ENCODE data around the gene RUNX2. TPM values are rescaled to one million over a fixed set of nuclear protein-coding genes. Genes with fewer than 3 reads are reported as not detected.

RUNX2 gene
- total RNA-seq, 1 donor from 2014 or later = 26.1 TPM

DNA sequence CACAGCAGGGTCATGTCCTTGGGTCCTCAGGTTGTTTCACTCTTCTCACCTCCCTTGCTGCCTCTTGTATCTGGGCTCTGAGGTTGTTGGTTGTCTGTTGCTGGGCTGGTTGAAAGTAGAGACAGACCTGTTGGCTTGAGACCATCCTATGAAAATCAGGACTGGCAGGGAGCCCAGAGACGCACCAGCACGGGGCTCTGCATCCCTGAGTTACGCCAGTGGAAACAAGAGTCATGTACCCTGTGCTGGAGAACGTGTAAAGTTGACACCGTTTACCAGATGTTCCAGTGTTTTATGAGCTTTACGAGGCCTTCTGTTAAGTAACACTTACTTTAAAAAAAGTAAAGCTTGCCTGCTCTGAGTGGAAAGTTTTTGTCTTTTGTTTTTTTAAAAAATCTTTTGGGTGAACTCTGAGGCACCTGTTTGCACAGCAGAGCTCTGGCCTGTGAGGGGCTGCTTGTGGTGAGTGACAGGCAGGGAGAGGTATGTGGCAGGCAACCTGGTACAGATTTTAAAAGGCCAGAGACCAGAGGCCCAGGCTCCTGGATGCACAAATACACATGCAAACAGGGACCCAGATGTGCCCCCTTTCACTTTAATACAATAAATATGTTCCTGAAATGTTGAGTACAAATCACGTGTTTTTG, 309.6 kb downstream of the RUNX2 start:
- Histone ChIP-seq H3K27me3 (ENCODE audit: insufficient read depth, low read length) (no peaks in the 10 kb centered on the region), H2AFZ (ENCODE audit: low read depth, low read length) (no peak overlapping the region), H3K27ac (ENCODE audit: low read depth, low read length) (no peak overlapping the region), H3K4me3 (ENCODE audit: insufficient read depth, low read depth, low read length) (no peak overlapping the region), H3K4me1 (ENCODE audit: insufficient read depth, low read length) (peaks cover 5% of the 10 kb centered on the region), H4K20me1 (ENCODE audit: insufficient read depth, low read length) (no peaks in the 10 kb centered on the region), H3K4me2 (ENCODE audit: low read length) (no peak overlapping the region), H3K9ac (ENCODE audit: low read length) (no peak overlapping the region), H3K9me3 (ENCODE audit: insufficient read depth, low read depth, low read length) (no peaks in the 10 kb centered on the region), H3K36me3 (ENCODE audit: insufficient read depth, low read length) (no peaks in the 10 kb centered on the region), H3K79me2 (ENCODE audit: insufficient read depth, low read length) (no peaks in the 10 kb centered on the region)
- peaks cover 2% of the 10 kb centered on the region for H3K27me3 Mint-ChIP-seq (ENCODE audit: low read depth, unreplicated experiment)
- H3K9me3 Mint-ChIP-seq (ENCODE audit: unreplicated experiment) = peaks cover 8% of the 10 kb centered on the region
- H3K4me3 Mint-ChIP-seq (ENCODE audit: unreplicated experiment) = no peak overlapping the region
- peaks cover 4% of the 10 kb centered on the region for H3K36me3 Mint-ChIP-seq (ENCODE audit: low read depth, unreplicated experiment)
- peak overlapping the region; percentile 15 for H3K27ac Mint-ChIP-seq (ENCODE audit: unreplicated experiment)
- DNase-seq (ENCODE audit: low read depth) (peak; percentile 35), FAIRE-seq (no peak)
- TF ChIP-seq CTCF (IDR thresholded peaks at IDR 0.05; ENCODE audit: insufficient read depth, low read depth, low read length) (no peak), EZH2 (IDR thresholded peaks at IDR 0.05; ENCODE audit: insufficient read depth, low read length) (no peak)
- peaks cover 16% of the 10 kb centered on the region for H3K4me1 Mint-ChIP-seq (ENCODE audit: low read depth, unreplicated experiment)

- no peak overlapping the region for H3K4me2 ChIP-seq (ENCODE audit: low read length)
- Mint-ChIP-seq H3K27ac (ENCODE audit: unreplicated experiment) (no peak overlapping the region), H3K27me3 (ENCODE audit: low read depth, unreplicated experiment) (peaks cover 2% of the 10 kb centered on the region), H3K9me3 (ENCODE audit: unreplicated experiment) (peaks cover 8% of the 10 kb centered on the region), H3K4me3 (ENCODE audit: unreplicated experiment) (no peak overlapping the region), H3K4me1 (ENCODE audit: low read depth, unreplicated experiment) (peaks cover 18% of the 10 kb centered on the region), H3K36me3 (ENCODE audit: low read depth, unreplicated experiment) (peaks cover 9% of the 10 kb centered on the region)
- H3K4me3 ChIP-seq (ENCODE audit: insufficient read depth, low read depth, low read length) = no peak overlapping the region
- no peak overlapping the region for H3K9ac ChIP-seq (ENCODE audit: low read length)
- no peak overlapping the region for H2AFZ ChIP-seq (ENCODE audit: low read depth, low read length)
- no peaks in the 10 kb centered on the region for H3K36me3 ChIP-seq (ENCODE audit: insufficient read depth, low read length)
- peak; percentile 50 for FAIRE-seq
- no peaks in the 10 kb centered on the region for H3K79me2 ChIP-seq (ENCODE audit: insufficient read depth, low read length)
- peak; percentile 89 for DNase-seq (ENCODE audit: low read depth)
- H3K27ac ChIP-seq (ENCODE audit: low read depth, low read length) = no peak overlapping the region
- no peak for TF ChIP-seq CTCF (IDR thresholded peaks at IDR 0.05; ENCODE audit: insufficient read depth, low read depth, low read length)
- no peak for TF ChIP-seq EZH2 (IDR thresholded peaks at IDR 0.05; ENCODE audit: insufficient read depth, low read length)
- no peaks in the 10 kb centered on the region for H3K9me3 ChIP-seq (ENCODE audit: insufficient read depth, low read depth, low read length)
- no peaks in the 10 kb centered on the region for H4K20me1 ChIP-seq (ENCODE audit: insufficient read depth, low read length)
- H3K4me1 ChIP-seq (ENCODE audit: insufficient read depth, low read length) = peaks cover 5% of the 10 kb centered on the region
- no peaks in the 10 kb centered on the region for H3K27me3 ChIP-seq (ENCODE audit: insufficient read depth, low read length)
These were observed 312.0 kb downstream of the RUNX2 start for GRCh38 chr6:45640081-45640491.

DNA sequence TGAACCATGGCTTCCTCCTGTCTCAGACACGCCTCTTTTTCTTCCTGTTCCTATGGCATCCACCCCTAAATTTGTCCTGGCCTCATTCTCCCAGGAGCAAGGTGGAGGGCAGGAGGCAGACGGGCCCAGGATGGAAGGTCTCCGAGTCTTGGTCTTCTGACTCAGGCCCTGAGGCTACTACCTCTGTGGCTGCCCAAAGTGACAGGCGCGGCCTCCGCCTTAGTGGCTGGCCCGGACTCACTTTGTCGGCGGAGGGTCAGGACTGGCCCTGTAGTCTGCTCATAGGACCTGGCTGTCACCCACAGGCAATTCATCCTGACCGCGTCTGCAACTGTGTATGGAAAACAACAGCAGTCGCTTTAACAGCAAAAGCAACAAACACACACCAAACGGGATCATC, 312.7 kb downstream of the RUNX2 start:
- no peaks in the 10 kb centered on the region for H4K20me1 ChIP-seq (ENCODE audit: insufficient read depth, low read length)
- H3K9me3 ChIP-seq (ENCODE audit: insufficient read depth, low read depth, low read length) = no peaks in the 10 kb centered on the region
- Mint-ChIP-seq H3K27me3 (ENCODE audit: low read depth, unreplicated experiment) (no peaks in the 10 kb centered on the region), H3K4me3 (ENCODE audit: unreplicated experiment) (no peak overlapping the region), H3K36me3 (ENCODE audit: low read depth, unreplicated experiment) (peaks cover 9% of the 10 kb centered on the region), H3K27ac (ENCODE audit: unreplicated experiment) (no peak overlapping the region), H3K9me3 (ENCODE audit: unreplicated experiment) (peaks cover 8% of the 10 kb centered on the region), H3K4me1 (ENCODE audit: low read depth, unreplicated experiment) (peaks cover 18% of the 10 kb centered on the region)
- no peaks in the 10 kb centered on the region for H3K79me2 ChIP-seq (ENCODE audit: insufficient read depth, low read length)
- H2AFZ ChIP-seq (ENCODE audit: low read depth, low read length) = no peak overlapping the region
- TF ChIP-seq CTCF (IDR thresholded peaks at IDR 0.05; ENCODE audit: insufficient read depth, low read depth, low read length) (no peak), EZH2 (IDR thresholded peaks at IDR 0.05; ENCODE audit: insufficient read depth, low read length) (no peak)
- no peak for FAIRE-seq
- H3K36me3 ChIP-seq (ENCODE audit: insufficient read depth, low read length) = no peaks in the 10 kb centered on the region
- peaks cover 5% of the 10 kb centered on the region for H3K4me1 ChIP-seq (ENCODE audit: insufficient read depth, low read length)
- H3K9ac ChIP-seq (ENCODE audit: low read length) = no peak overlapping the region
- no peak overlapping the region for H3K4me2 ChIP-seq (ENCODE audit: low read length)
- no peak overlapping the region for H3K27ac ChIP-seq (ENCODE audit: low read depth, low read length)
- no peak for DNase-seq (ENCODE audit: low read depth)
- no peaks in the 10 kb centered on the region for H3K27me3 ChIP-seq (ENCODE audit: insufficient read depth, low read length)
- no peak overlapping the region for H3K4me3 ChIP-seq (ENCODE audit: insufficient read depth, low read depth, low read length)
